Mucosa of descending colon (tissue), 3 donors: Measurements from ENCODE around the gene MED12L. TPM values are rescaled to one million over a fixed set of nuclear protein-coding genes. Genes with fewer than 3 reads are reported as not detected.

Experiments used
- ATAC-seq: fragments of 200-7000 bp; cut with Tn5 transposase; one replicate; pipeline ENCODE4 v1.9.1; 2020; ENCODE audit warnings: mild to moderate bottlenecking, moderate library complexity
- DNase-seq, 3 donors: peaks; one replicate each; pipeline ENCODE4 v3.0.0-alpha.2; 2020
- H3K36me3 ChIP-seq: fragments of 200-600 bp; one replicate; pipeline ENCODE4 v1.8.0; 2021; ENCODE audit warnings: low read depth, mild to moderate bottlenecking
- H3K4me1 ChIP-seq: fragments of 200-600 bp; one replicate; pipeline ENCODE4 v1.8.0; 2021; ENCODE audit warnings: low read depth, mild to moderate bottlenecking
- H3K4me3 ChIP-seq: fragments of 200-600 bp; one replicate; pipeline ENCODE4 v1.8.0; 2021; ENCODE audit warnings: mild to moderate bottlenecking
- H3K9me3 ChIP-seq: fragments of 200-600 bp; one replicate; pipeline ENCODE4 v1.8.0; 2021; ENCODE audit warnings: mild to moderate bottlenecking
- CTCF ChIP-seq: fragments of 200-600 bp; IDR thresholded peaks from one replicate; pipeline ENCODE4 v1.8.0; 2022; ENCODE audit warnings: antibody characterized with exemption, mild to moderate bottlenecking
- intact Hi-C, 2 donors: fragments of 100-400 bp; cut with DNase I in 1 of 2; cut with micrococcal nuclease in 1 of 2; formaldehyde crosslinking; loops; one replicate each; pipeline versions ENCODE4 v1.11.0 to v1.11.1; 2022; cut with DNase I, micrococcal nuclease
- total RNA-seq, 3 donors: library from RNA; stranded (reverse); fragmentation: NEBNext Ultra II Directional in 2 of 3; extraction: Animal tissue kit (Norgen Biotek cat#: 25700) in 2 of 3; gene quantifications; one replicate each; pipeline versions ENCODE4 v1.2.1 to v1.2.4, GENCODE V29; 2021 to 2023
- donor health status: DM: no; HTN: no; CAD: no; lungs with moderate emphysema.
- donor health status: DM: no; HTN: no; CAD: no.
- donor health status: DM: no; HTN: yes; CAD: no.

MED12L gene
- total RNA-seq, 3 donors from 2014 or later = 0.39 to 2.4 (median 0.55) TPM

- H3K4me1 ChIP-seq = peaks cover 8% of the 10 kb centered on the region
- intact Hi-C loops = loop anchor here (5.0 to 10.0 kb wide), 2 partner anchors 358 to 361 kb away; no protein-coding TSS in a partner anchor
- DNase-seq = no peak
- TF ChIP-seq CTCF = no peak
- peak; percentile 36 for ATAC-seq
- no peaks in the 10 kb centered on the region for H3K9me3 ChIP-seq
- no peaks in the 10 kb centered on the region for H3K36me3 ChIP-seq
- H3K4me3 ChIP-seq = no peak overlapping the region
Measured at GRCh38 chr3:151145713-151146070, 60.2 kb downstream of the MED12L start.

- intact Hi-C loops = loop anchor here (5.0 to 10.0 kb wide), 2 partner anchors 359 to 361 kb away; no protein-coding TSS in a partner anchor
- Histone ChIP-seq H3K9me3 (no peaks in the 10 kb centered on the region), H3K4me1 (peaks cover 8% of the 10 kb centered on the region), H3K4me3 (no peak overlapping the region), H3K36me3 (no peaks in the 10 kb centered on the region)
- ATAC-seq (peak; percentile 97), DNase-seq (peak; percentile 63 to 78 (median 67))
- TF ChIP-seq CTCF = peak; percentile 77
Measured at GRCh38 chr3:151146071-151146730, 60.7 kb downstream of the MED12L start.

- TF ChIP-seq CTCF = no peak
- H3K36me3 ChIP-seq = no peaks in the 10 kb centered on the region
- intact Hi-C loops = loop anchor here (5.0 to 10.0 kb wide), 2 partner anchors 359 to 362 kb away; no protein-coding TSS in a partner anchor
- ATAC-seq (no peak), DNase-seq (no peak)
- H3K4me1 ChIP-seq = peaks cover 8% of the 10 kb centered on the region
- H3K9me3 ChIP-seq = no peaks in the 10 kb centered on the region
- no peak overlapping the region for H3K4me3 ChIP-seq
Measured at GRCh38 chr3:151146731-151147091, 61.2 kb downstream of the MED12L start.

- intact Hi-C loops = loop anchor here (5.0 to 10.0 kb wide), 2 partner anchors 360 to 362 kb away; no protein-coding TSS in a partner anchor
- no peaks in the 10 kb centered on the region for H3K36me3 ChIP-seq
- H3K4me3 ChIP-seq = no peak overlapping the region
- H3K4me1 ChIP-seq = peaks cover 8% of the 10 kb centered on the region
- no peak for TF ChIP-seq CTCF
- H3K9me3 ChIP-seq = no peaks in the 10 kb centered on the region
- DNase-seq = no peak
- no peak for ATAC-seq
Measured at GRCh38 chr3:151147299-151147698, 61.8 kb downstream of the MED12L start.

GRCh38 chr3:151152455-151153079 lies 67.1 kb downstream of the MED12L start:
- Histone ChIP-seq H3K4me1 (no peaks in the 10 kb centered on the region), H3K4me3 (no peak overlapping the region), H3K36me3 (no peaks in the 10 kb centered on the region), H3K9me3 (no peaks in the 10 kb centered on the region)
- TF ChIP-seq CTCF = no peak
- no peak for ATAC-seq
- intact Hi-C loops = no loop called here
- no peak for DNase-seq
